GM10248 (cell line): ENCODE measurements around the gene RAET1G.

Experiments
- CTCF ChIA-PET: fragments of 300-600 bp; sonication (Branson Sonifier 250); formaldehyde crosslinking; extraction: SDS; loops from one replicate; lab custom pipeline; 2021; ENCODE audit warnings: antibody characterized with exemption; lab: Yijun Ruan, JAX
- POLR2A ChIA-PET: fragments of 350-650 bp; sonication (Branson Sonifier 250); formaldehyde crosslinking; extraction: SDS; loops from one replicate; lab custom pipeline; 2020; ENCODE audit warnings: antibody characterized with exemption; lab: Yijun Ruan, JAX
- DNase-seq: peaks from one replicate; pipeline ENCODE4 v3.0.0; 2012; ENCODE audit errors: extremely low spot score
- TF ChIP-seq, protein P1 (sequence below): IDR thresholded peaks from 2 replicates; pipeline ENCODE4 v1.5.1; 2012; ENCODE audit warnings: mild to moderate bottlenecking, low read depth; ENCODE audit errors: extremely low read depth, missing control alignments, control extremely low read depth

Gene RAET1G

DNA sequence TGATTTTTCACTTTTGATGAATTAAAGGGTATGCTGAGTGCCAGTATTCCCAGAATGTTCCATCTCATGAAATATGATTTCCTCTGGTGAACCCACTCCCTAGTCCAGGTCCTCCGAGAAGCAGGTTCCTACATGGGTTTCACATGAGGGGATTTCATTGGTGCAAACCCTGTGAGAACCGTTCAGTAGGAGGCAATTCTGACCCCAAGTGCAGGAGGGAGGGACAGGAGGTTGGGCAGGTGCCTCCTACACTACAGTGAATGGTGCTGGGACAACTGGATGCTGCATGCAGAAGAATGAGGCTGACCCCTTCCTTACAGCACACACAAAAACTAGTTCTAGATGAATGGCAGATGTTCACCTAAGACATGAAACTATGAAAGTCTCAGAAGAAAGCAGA lies 13.8 kb upstream of the RAET1G start:
- TF ChIP-seq, protein P1, sequence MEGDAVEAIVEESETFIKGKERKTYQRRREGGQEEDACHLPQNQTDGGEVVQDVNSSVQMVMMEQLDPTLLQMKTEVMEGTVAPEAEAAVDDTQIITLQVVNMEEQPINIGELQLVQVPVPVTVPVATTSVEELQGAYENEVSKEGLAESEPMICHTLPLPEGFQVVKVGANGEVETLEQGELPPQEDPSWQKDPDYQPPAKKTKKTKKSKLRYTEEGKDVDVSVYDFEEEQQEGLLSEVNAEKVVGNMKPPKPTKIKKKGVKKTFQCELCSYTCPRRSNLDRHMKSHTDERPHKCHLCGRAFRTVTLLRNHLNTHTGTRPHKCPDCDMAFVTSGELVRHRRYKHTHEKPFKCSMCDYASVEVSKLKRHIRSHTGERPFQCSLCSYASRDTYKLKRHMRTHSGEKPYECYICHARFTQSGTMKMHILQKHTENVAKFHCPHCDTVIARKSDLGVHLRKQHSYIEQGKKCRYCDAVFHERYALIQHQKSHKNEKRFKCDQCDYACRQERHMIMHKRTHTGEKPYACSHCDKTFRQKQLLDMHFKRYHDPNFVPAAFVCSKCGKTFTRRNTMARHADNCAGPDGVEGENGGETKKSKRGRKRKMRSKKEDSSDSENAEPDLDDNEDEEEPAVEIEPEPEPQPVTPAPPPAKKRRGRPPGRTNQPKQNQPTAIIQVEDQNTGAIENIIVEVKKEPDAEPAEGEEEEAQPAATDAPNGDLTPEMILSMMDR = no peak
- POLR2A ChIA-PET = no interaction called here
- CTCF ChIA-PET = interaction anchor here (2.5 kb wide), 1 partner anchor 80 kb away, joined by 22 read pairs; no protein-coding TSS in a partner anchor
- no peak for DNase-seq

DNA sequence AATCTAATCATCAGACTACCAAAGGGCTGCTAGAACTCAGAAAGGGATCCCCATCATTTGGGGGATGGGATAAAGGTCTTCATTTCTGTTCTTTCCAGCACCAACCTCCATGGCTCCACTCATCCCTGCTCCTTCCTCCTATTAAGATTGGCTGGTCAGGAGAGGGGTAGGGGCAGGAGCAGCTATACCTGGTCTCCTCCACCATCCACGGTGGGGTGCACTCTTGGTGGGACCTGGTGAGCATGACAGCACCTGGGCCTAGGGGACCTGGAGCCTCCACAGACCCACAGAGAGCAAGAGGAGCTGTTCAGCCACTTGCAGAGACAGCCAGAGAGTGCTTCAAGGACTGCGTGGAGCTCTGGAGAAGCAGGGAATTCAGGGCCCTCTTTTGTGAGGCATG lies 12.7 kb upstream of the RAET1G start:
- no peak for DNase-seq
- TF ChIP-seq, protein P1 = no peak
- CTCF ChIA-PET = interaction anchor here (1.2 to 2.5 kb wide), 5 partner anchors 11 to 460 kb away, joined by 4 to 22 read pairs (median 5); no protein-coding TSS in a partner anchor
- POLR2A ChIA-PET = no interaction called here

GRCh38 chr6:149935246-149935645 lies 12.3 kb upstream of the RAET1G start:
- ChIA-PET POLR2A (no interaction called here), CTCF (interaction anchor here (0.6 to 2.5 kb wide), 7 partner anchors 11 to 460 kb away, joined by 3 to 22 read pairs (median 5); no protein-coding TSS in a partner anchor)
- no peak for DNase-seq
- TF ChIP-seq, protein P1 = no peak

GRCh38 chr6:149934249-149935156 lies 11.6 kb upstream of the RAET1G start:
- TF ChIP-seq, protein P1 = peak; percentile 66
- ChIA-PET POLR2A (no interaction called here), CTCF (interaction anchor here (0.6 to 2.5 kb wide), 8 partner anchors 10 to 883 kb away, joined by 3 to 22 read pairs (median 4); no protein-coding TSS in a partner anchor)
- peak; percentile 45 for DNase-seq

DNA sequence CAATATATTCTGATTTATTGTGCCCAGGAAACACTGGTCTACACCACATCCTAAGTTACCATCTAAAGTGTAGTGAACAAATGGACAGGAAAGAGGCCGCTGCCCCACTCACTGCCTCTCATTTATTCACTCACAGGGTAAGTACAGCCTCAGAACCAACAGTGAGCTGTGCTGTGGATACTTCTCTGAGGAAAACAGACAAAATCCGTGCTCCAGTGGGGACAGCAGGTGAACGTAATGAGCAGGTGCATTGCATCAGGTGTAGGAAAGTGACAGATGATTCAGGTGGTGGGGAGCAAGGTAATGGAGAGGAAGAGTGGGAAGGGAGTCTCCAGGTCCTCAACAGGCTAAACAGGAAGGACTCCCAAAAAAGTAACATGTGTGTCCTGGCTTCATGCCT lies 10.5 kb upstream of the RAET1G start:
- CTCF ChIA-PET = interaction anchor here (1.2 to 1.4 kb wide), 2 partner anchors 8 to 138 kb away, joined by 3 read pairs; no protein-coding TSS in a partner anchor
- POLR2A ChIA-PET = no interaction called here
- TF ChIP-seq, protein P1 = no peak
- DNase-seq = no peak

DNA sequence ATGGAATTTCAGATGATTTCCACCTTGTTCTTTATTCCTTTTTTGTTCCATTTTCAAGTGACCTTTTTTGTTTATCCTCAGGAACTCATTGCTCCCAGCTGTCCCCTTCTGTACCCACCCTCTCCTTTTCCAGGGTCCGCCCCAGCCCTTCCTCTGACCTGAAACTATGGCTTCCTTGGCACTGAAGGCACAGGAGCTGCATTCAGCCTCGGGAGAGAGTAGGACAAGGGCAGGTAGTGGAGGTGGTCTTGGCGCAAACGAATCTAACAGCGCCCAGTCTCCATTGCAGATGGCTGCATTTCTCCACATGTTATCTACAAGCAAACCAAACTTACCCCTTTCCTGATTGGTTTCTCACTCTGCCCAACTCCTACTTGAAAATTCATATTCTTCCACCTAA lies 10.1 kb upstream of the RAET1G start:
- TF ChIP-seq, protein P1 = no peak
- DNase-seq = no peak
- POLR2A ChIA-PET = no interaction called here
- CTCF ChIA-PET = interaction anchor here (1.2 to 1.4 kb wide), 2 partner anchors 8 to 138 kb away, joined by 3 read pairs; no protein-coding TSS in a partner anchor
